HG02623 (cell line): ENCODE measurements around the gene PCGF5.
"Not testable (repeated sequence)": the region's sequence is repeated elsewhere in the genome, so short reads cannot be mapped to it uniquely, and the experiment has no call there.

Source experiments
- ATAC-seq: cut with Tn5 transposase; IDR thresholded peaks from one replicate; pipeline ENCODE4 v1.9.1; 2021; ENCODE audit warnings: moderate library complexity; ENCODE audit not compliant: unreplicated experiment

Gene PCGF5

DNA sequence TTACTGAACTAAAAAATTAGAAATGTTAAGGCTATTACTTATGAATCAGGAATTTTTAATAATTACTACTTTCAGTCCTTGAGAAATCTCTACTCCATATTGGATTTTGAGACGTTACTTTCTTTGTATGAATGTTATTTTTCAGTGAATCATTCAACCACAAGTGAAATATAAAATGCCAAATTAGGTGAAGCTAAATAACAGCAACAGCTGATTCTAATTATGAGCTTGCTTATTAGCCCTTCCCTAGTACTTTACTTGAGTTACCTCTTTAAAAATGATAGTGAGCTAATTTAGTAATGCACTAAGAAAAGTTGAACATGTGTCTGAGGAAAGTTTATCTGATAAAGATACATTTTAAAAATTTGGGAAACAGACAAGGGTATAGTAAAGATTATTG lies 51.4 kb downstream of the PCGF5 start:
- no peak for ATAC-seq

DNA sequence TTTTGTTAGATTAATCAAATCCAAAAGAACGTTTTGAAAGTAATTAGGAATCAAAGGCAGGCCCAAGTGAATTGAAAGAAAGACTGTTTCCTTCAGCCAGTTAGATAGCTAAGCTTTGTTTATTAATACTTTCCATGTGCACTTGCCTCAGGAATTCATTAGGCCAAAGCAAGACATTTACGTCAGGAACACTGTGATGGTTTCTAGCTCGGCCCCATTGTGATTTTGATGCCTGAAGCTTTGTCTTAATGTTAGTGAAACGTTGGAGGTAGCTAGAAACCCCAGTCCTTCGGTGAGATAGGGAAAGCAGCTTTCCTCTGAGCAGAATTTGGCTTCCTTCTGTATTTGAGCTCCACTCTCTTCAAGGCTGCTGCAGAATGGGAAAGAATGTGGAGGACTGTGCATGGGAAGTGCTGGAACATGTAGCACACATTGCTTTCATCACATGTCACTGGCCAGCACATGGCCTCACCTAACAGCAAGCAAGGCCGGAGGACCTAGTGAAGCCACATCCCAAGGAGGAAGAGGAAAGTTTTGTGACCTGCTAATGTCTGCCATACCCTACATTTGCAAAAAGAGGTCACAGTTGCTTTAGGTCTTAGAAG lies 64.1 kb downstream of the PCGF5 start:
- no peak for ATAC-seq

DNA sequence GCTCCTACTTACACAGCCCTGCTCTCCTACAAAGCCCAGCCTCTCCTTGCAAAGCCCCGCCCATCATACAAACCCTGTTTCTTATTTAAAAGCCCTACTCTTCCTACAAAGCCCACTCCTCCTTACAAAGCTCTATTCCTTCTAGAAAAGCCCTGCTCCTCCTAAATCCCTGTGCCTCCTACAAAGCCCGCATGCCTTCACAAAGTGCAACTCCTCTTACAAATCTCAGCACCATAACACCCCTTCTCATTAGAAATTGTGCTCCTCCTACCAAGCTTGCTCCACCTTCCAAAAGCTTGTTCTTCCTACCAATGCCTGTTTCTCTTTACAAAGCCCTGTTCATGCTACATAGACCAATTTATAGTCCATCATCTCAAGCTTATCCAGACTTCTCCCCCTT lies 66.1 kb downstream of the PCGF5 start:
- ATAC-seq: no peak

DNA sequence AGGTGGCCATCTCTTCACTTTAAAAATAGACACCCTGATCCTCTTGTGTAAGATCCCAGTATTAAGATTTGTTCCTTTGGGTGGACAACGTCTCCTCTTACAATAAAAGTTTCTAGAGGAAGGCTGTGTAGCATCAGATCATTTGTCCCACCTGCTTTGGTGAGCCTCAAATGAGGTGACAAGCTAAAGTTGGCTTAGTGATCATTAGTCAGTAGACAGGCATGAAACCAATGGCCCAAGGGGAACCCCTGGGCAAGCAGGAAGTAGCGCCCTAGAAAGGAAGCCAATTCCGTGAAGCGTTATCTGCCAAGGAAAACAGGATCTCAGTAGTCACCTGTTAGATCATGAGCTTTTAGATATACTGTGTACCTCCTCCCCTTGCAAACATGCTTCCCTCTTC lies 66.8 kb downstream of the PCGF5 start:
- no peak for ATAC-seq

DNA sequence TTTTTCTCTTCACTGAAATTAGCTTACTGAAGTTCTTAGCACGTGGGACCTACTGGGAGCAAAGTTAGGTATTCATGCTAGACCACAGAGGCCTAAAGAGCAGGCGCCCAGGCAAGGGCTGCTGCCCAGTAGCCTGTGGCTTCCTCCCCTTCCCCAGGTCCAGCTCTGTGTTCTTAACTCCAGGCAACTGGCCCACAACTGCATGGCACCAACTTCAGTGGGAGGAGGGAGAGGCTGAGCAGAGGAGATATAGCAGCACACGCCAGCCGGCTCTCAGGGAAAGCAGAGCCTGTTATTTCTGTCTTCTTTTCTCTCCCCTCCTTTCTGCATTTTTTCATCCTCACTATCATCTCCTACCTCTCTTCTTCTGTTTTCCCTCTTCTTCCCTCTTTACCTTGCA lies 67.4 kb downstream of the PCGF5 start:
- ATAC-seq: no peak

DNA sequence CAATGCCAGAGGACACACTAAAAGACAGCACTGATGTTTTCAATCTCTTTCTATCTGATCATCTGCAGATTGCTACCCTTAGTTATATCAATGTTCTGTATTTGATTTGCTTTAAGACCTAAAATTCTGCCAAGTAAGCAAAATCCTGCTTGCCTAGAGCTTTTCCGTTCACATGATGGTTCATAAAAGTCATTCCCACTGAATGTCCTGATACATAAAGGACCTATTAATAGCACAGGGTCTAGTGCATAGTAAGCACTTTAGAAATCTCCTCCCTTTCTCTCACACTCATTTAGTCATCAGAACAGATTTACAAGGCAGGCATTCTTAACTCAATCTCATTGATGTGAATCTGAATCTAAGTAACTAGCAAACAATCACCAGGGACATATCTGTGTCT lies 68.8 kb downstream of the PCGF5 start:
- ATAC-seq: no peak

DNA sequence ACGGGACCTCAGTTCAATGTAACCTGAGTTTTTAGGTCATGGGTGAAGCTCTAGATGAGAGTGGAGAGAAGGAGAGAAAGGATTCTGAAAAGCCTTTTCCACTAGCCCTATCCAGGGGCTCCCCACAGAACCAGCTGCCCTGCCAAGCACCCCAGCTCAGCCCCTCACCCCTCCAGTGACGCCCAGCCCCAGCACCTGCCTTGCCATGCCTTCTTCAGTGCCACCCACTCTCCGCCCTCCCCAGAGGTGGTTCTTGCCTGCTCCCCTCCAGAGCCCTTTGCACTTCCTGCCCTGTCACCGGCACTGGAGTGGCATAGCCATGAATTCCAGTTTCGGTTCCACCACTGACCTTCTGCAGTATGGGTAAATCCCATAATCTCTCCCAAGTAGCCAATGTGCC lies 70.1 kb downstream of the PCGF5 start:
- no peak for ATAC-seq

DNA sequence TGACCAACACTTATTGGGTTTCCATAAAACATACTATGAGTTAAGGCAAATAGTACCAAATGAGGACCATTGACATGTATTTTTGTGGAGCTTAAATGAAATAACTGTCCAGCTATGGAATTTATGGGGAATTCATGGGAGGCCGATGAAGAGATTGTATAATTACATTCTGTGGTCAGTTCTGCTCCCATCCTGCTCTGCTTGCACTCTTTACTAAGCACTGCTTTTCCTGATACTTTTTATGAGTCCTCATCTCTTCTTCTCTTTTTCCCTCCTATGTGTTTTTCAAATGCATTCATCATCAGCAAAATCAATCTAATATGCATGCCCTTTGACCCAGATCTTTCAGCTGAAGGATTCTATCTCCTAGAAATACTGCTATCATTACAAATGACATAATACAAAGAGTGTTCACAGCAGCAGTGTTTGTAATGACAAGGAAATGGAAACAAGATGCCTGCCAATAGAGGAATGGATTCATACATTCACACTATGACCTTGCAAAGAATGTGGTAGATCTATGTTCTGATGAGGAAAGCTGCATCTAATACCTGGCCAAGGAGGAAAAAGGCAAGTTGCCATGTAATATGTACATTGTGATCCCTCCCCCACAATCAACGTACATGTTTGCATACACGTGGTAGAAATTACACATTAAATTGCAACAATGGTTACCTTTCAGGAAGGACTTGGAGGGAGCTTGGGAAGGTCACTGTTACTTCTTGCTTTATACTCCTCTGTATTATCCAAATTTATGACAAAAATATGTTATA lies 73.9 kb downstream of the PCGF5 start:
- ATAC-seq: no peak

DNA sequence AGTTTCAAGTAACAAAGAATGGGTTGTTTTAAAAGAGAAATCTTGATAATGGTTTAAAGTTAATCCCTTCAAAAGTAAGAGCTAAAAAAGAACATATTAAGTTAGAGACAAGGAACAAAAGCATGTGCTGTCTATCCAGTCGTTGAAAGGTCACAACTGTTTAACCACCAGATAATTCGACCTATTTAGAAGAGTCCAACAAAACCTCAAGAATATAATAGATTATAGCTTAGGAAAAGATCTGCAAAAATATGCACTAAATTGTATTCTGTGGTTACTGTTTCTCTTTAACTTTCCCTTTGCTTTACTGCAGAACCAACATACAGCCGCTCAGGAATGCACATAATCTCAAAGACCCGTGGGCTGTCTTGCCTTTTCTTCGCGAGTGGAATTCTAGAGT lies 74.9 kb downstream of the PCGF5 start:
- ATAC-seq: no peak

DNA sequence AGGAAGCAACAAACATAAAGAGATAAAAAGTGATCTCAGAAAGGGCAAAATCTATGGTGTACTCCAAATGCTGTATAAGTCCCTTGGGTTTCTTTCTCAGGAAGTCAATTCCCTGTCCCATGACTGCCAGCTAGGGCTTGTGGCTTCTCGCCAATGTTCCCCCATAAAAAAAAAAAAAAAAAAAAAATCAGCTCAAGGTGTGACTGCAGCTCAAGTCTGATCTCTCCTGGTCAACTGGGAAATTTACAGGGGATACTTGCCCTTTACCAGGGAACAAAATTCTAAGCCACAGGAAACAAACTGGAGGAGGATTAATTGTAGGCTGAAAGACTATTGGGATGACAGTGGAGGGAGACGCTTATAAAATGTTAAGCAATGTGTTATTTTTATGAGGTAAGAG lies 76.0 kb downstream of the PCGF5 start:
- ATAC-seq: no peak

DNA sequence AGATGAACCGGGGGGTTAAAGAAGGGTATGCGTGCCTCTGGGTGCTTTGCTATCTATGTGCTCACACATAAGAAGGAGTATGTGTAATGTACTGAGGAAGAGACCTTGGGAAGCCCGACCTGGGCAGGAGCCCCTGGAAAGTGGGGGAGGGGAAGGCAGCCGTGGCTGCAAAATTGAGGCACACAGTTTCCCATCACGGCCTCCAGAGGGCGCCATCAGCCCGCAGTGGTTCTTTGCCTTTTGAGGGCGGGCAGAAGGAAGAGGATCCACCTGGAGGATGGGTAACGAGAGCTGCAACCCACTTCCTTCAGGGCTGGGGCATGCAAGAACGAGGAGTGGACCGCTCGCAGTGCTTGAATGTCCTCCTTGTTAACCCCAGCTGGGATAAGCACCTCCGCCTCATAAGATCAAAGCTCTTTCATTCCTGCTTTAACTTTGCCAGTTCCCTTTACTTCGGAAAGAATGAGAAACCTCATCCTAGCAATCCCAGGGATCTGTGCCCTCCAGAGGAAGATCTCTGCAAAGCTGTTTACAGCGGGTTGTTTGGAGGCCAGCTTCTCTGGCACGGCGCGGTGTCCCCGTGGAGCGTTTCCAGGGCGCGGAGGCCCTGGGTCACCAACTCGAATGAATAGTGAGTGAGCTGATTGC lies 77.9 kb downstream of the PCGF5 start:
- ATAC-seq: peak; percentile 91

DNA sequence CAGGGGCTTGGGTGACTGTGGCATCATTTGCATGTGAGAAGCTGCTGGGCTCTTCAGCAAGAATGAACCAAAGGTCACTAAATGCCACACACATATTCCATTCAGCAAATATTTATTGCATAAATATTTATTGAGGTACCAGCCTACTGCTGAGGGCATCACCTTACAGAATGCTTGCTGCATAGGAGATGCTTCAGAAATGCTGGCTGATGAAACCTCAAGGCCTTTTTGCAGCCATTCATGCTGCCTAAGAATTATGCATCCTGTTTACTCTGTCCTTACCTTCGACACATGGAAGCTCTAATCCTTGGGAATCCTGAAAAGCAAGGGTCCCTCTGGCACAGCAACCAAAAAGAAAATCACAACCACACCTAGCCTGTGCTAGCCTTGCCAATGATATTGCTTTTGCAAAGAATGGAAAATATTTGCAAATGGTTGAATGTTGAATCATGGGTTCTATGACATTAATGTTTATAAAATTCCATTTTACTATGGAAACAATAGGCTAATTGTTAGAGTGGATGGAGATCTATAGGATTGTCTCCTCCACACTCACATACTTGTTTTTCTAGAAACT lies 79.6 kb downstream of the PCGF5 start:
- no peak for ATAC-seq

DNA sequence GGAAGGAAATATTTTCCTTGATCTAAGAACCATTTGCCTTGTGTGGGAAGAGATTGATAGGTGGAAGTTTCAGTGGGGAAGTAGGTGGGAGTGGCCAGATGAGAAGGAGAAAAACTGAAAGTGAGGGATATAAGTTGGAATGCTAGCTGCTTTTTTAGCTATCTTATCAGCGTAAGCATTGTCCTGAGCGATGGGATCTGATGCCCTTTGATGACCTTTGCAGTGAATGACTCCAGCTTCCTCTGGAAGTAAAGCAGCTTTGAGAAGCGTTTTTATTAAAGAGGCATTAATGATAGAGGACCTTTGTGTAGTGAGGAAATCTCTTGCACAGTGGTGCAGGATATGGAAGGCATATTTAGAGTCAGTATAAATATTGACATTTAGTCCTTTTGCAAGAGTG lies 82.5 kb downstream of the PCGF5 start:
- not testable (repeated sequence) for ATAC-seq

DNA sequence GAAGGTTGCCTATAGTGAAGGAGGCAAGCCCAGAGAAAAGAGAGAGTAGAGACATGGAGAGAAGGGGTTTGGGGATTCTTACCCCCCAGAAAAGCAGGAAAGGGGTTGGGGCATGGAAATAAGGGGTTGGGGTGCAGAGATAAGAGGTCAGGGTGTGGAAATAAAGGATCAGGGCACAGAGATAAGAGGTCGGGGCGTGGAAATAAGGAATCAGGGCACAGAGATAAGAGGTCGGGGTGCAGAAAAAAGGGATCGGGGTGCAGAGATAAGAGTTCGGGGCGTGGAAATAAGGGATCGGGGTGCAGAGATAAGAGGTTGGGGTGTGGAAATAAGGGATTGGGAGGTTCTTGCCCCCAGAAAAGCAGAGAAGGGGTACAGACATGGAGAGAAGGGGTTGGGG lies 85.5 kb downstream of the PCGF5 start:
- ATAC-seq: not testable (repeated sequence)

DNA sequence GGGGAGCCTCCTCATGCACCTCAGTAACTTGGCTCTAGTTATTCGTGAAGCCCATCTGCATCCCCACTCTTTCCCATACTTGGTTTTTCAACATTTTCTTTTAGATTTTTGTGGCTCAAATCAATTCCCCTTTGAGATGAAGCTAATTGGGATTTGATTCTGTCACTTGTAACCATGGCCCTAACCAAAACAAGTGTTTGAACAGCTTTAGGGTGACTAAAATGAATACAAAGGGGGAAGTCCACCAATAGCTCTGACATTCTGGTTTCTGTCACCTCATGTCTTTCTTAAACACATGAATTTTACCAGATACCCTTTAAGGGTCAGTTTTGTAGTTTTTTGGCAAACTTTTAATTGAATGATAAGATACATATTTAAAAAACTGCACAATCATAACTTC lies 87.0 kb downstream of the PCGF5 start:
- no peak for ATAC-seq

DNA sequence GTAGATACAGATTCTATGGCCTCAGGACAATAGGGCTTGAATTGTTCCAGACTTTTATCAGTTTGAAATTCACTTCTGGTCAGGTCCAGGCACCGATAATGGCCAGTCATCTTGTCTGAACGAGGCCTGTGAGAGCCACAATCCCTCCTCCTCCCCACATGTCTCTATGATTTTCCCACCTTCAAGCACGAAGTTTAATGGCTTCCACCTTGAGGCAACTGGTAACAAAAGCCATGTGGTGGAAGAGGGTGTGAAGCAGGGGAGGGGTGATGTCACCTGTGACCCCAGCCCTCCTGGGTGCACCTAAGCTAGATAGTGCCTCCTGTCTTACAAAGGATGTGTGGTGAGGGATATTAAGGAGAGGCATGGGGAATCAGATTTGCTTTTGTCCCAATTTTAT lies 89.2 kb downstream of the PCGF5 start:
- no peak for ATAC-seq

DNA sequence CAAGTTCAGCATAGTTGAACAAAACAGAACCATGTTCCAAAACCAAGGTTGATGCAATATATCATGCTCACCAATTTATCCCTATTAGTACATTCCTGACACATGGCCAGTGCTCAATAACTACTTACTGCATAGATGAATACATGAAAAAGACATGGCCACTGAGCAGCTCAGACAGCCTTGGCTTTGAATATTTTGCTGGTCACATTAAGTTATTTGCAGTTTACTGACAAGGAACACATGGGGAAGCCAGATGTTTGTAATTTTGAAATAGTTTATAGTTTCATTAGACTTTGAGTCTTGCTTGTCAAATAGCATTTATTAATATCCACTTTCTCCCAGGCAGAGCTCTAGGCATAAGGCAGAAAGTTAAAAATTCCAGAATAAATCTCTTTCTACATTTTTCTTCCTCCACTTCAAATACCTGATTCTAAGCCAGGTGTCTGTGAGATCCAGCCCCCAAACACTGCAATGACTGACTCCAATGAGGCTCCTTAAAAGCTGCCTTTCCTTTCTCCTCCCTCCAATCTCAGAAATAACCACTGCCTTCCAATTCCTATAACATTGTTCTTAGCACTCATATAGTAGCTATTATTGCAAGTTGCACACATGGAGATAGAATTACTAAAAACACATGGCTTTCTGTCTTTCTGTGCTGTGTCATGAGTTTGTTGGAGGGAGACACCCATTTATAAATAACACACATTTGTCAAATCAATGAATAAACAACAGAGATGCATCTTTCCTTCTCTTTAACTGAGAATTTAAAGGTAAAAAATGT lies 91.3 kb downstream of the PCGF5 start:
- ATAC-seq: no peak

DNA sequence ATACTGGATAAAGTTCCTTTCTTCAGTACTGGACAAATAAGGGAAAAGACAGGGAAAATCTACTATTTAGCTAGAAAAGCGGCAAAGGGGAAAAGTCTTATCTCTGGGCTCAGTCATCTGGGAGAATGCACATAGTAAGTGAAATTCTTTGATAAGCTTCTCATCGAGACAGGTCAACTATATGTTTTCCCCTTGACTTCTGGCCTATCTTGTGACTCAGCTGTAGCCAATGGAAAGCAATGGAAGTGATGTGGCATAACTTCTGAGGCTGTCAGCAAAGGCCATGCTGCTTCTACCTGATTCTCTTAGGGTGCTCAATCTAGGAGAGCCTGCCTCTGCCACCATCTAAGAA lies 91.9 kb downstream of the PCGF5 start:
- ATAC-seq: no peak

DNA sequence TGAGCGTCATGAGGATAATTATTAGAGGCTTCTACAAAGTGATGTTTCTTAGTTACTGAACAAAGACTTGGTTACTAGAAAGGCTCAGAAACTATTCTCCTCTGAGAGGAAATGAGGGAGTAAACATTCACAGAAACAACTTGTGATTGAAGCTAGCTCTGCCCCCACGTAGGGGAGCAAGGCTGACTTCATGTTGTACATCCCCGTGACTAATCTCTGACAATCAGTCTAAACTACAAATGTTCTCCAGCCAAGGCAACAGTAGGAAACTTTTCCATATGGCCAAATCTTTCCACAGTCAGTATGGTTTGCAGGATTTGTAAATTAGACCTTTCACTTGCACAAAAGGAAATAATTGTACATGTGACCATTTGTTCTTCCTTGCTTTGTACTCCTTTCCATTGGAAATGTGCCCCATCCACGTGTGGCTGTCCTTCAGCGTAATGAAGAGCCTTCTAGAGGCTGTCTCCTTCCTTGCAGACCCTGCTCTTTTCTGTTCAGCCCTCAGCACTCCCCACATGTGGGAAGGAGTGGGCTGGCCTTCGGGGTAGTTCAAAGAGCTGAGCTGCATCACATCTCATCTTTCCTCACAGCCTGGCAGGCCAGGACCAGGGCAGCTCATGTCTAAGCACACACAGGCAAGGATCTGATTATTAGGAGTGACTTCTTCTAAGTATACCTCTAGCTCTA lies 93.5 kb downstream of the PCGF5 start:
- no peak for ATAC-seq

DNA sequence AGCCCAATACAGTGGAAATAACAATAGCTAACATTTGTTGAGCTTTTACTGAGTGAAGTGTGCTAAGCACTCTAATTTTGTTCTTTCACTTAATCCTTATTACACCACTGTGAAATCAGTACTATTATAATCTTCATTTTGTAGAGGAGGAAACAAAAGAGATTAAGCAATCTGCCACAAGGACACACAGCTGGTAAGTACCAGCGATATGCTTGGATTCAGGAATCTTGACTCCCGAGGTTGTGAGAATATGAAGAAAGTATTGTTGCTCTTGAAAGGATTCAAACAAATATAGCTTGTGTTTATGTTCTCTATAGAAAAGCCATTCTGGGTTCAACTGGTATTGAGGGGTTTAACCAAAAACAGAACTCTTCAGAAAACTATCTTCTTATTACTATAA lies 96.0 kb downstream of the PCGF5 start:
- no peak for ATAC-seq

DNA sequence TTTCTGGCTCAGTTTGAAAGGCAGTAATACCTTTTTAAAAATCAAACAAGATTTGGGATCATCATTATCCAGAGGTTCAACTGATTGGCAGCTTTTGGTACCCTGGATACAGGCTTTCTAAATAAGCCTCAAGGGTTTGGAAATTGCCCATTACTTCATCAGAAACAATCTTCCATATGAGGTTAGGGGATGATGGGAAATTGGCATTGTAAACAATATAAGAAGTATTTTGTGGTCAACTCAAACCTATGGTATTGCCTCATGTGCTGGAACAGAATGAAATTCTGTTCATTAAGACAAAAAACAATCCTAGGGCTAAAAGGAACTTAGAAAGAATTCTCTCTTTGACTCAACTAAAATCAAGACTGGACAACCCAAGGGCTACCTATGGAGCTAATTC lies 97.1 kb downstream of the PCGF5 start:
- ATAC-seq: no peak
